ENCODE results near the gene KIF5C.

The KIF5C gene

DNA sequence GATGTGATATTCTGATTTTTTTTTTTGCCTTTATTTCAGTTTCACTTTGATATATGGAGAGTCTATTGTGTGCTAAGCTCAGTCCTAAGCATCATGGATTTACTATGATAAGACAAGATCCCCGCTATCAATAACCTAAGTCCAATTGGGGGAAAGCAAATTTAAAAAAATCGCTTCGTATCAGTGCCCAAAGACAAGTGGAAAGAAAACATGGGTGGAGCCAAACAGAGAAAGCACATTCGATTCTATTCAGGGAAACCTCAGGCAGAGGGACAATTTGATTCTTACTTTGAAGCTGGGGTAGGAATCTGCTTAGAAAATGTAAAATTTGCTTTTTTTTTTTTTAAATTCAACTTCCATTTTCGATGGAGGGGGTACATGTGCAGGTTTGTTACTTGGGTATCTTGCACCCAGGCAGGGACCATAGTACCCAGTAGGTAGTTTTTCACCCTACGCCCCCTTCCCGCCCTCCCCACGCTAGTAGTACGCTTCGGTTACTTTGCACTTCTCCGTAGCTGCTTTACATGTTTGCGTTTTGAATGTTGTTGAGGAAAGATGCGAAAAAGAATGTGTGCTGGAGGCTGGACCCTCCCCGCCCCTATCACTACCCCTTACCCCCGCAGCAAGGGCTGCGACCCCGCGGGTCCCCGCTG, 12.4 kb downstream of the KIF5C start:
- in situ Hi-C loops (cut with MboI; ENCODE audit: low sequenced_read_pairs): no loop called here

DNA sequence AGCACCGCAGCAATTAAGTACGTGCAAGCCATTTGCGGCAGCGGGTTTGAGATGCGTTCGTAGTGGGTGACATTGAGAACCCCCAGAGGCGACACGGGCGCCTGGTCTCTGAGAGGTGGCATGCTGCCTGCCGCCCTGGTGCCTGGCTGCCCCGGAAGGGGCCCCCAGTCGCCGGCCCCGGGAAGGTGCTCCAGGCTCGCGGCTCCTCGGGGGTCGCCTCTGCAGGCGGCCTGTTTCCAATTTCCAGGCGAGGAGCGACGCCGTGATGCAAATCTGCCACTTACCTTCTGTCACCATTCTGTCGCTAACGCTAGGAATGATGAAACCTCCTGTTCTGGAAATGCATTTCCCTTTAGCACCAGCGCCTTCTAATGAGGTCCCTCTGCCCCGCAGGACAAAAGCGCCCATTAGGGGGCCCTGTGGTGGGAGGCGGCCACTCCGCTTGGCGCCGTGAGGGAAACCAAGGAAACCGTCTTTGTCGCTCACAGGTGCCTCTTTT, 13.0 kb downstream of the KIF5C start:
- in situ Hi-C loops (cut with MboI; ENCODE audit: low sequenced_read_pairs): no loop called here

DNA sequence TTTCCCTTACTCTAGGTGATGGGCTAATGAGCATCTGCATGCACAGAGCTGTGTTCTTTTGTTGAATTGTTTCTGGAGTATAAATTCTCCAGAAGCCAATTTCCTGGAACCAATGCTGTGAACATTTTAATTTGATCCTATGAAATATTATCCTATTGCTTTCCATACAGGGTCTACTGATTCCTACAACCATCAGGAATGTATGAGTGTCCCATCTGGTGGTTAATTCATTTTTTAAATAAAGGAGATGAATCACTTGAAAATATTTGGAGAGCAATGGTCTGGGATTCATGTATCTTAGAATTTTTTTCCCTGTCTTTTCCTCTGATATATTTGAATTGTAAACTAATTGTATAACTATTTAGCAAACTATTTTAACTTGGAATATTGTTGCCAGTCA, 14.0 kb downstream of the KIF5C start:
- in situ Hi-C loops (cut with MboI; ENCODE audit: low sequenced_read_pairs): no loop called here

GRCh38 chr2:148893906-148894305, 18.9 kb downstream of the KIF5C start:
- in situ Hi-C loops (cut with MboI; ENCODE audit: low sequenced_read_pairs): no loop called here

DNA sequence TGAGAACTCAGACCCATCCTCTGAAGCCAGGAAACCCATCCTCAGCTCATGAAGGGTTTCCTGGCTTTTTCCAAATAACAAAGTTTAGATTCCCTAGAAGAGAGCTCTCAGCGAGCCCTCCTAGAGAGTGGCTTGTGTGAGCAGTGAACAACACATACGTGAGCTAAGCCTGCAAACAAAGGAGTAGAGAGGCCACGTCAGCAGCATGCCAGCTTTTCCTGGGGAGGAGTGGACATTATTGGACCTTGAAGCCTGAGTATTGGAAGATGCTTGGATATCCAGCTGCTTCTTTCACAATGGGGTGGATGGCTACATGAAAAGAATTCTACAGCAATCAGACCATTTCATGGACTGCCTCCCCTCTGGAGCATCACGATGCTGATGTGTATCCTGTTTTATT, 21.1 kb downstream of the KIF5C start:
- in situ Hi-C loops (cut with MboI; ENCODE audit: low sequenced_read_pairs): no loop called here

- in situ Hi-C loops (cut with MboI; ENCODE audit: low sequenced_read_pairs): no loop called here
These were observed 24.8 kb downstream of the KIF5C start for GRCh38 chr2:148899638-148900318.

- in situ Hi-C loops (cut with MboI; ENCODE audit: low sequenced_read_pairs): no loop called here
These were observed 25.4 kb downstream of the KIF5C start for GRCh38 chr2:148900350-148900837.

GRCh38 chr2:148901142-148901541, 26.1 kb downstream of the KIF5C start:
- in situ Hi-C loops (cut with MboI; ENCODE audit: low sequenced_read_pairs): no loop called here

GRCh38 chr2:148902798-148903197, 27.8 kb downstream of the KIF5C start:
- in situ Hi-C loops (cut with MboI; ENCODE audit: low sequenced_read_pairs): no loop called here

- in situ Hi-C loops (cut with MboI; ENCODE audit: low sequenced_read_pairs): no loop called here
These were observed 28.3 kb downstream of the KIF5C start for GRCh38 chr2:148903294-148903693.

- in situ Hi-C loops (cut with MboI; ENCODE audit: low sequenced_read_pairs): no loop called here
These were observed 29.0 kb downstream of the KIF5C start for GRCh38 chr2:148903979-148904378.

- in situ Hi-C loops (cut with MboI; ENCODE audit: low sequenced_read_pairs): no loop called here
These were observed 31.1 kb downstream of the KIF5C start for GRCh38 chr2:148906124-148906523.

- in situ Hi-C loops (cut with MboI; ENCODE audit: low sequenced_read_pairs): no loop called here
These were observed 32.2 kb downstream of the KIF5C start for GRCh38 chr2:148907085-148907785.

- in situ Hi-C loops (cut with MboI; ENCODE audit: low sequenced_read_pairs): no loop called here
These were observed 34.1 kb downstream of the KIF5C start for GRCh38 chr2:148909114-148909513.

GRCh38 chr2:148913061-148913460, 38.0 kb downstream of the KIF5C start:
- in situ Hi-C loops (cut with MboI; ENCODE audit: low sequenced_read_pairs): no loop called here

GRCh38 chr2:148913492-148913891, 38.5 kb downstream of the KIF5C start:
- in situ Hi-C loops (cut with MboI; ENCODE audit: low sequenced_read_pairs): no loop called here

DNA sequence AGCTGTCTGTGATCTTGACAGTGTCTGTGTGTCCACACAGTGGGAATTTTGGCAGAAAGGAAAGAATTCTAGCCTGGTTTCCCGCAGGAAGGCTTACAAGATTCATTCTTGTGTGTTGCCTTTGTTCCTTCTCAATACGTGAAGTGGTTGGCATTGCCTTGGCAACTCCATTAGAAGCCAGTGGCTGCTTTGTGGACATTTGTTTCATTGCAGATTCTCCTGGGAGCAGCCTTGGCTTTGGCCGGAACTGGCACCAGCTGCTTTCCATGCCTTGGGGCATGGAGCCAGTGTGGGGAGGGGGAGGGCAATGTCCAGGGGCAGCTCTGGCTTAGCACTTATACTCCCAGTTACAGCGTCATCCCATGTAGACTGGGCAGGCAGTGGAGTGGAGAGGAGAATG, 39.4 kb downstream of the KIF5C start:
- in situ Hi-C loops (cut with MboI; ENCODE audit: low sequenced_read_pairs): no loop called here

DNA sequence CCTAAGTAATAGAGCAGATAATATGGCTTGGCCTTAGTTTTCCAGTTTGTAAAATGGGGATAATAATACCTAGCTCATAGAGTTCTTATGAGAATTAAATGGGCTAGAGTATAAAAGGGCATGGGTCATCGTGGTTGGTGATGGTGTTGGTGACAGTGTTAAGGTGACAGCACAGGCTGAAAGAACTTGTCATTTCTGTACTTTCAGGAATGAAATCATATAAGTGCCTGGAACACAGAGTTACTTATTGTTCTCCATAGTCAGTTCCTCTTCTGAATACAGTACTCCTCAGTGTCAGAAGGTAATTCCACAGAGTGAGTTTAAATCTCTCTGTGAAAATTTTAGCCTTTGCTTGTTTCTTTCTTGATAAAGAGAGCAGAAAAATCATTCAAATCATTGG, 42.4 kb downstream of the KIF5C start:
- in situ Hi-C loops (cut with MboI; ENCODE audit: low sequenced_read_pairs): no loop called here

GRCh38 chr2:148918554-148918953, 43.5 kb downstream of the KIF5C start:
- in situ Hi-C loops (cut with MboI; ENCODE audit: low sequenced_read_pairs): no loop called here

DNA sequence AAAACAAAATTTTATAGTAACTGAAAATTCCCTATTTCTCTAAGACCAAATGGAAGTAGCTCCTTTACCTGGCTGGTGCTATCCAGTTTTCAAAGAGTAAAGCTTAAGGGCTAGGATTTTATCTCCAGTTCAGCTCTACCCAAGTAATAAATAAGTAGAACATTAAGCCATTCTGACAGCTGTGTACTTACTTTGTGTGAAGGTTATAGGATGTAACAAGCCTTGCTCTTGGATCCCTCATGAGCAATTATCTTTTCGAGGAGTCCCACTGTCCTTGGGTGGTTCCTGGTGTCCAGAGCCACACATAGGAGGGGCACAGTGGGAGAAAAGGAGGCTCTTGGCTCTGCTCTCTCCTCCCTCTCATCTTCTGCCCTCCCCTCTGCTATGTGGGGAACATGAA, 45.5 kb downstream of the KIF5C start:
- in situ Hi-C loops (cut with MboI; ENCODE audit: low sequenced_read_pairs): no loop called here

DNA sequence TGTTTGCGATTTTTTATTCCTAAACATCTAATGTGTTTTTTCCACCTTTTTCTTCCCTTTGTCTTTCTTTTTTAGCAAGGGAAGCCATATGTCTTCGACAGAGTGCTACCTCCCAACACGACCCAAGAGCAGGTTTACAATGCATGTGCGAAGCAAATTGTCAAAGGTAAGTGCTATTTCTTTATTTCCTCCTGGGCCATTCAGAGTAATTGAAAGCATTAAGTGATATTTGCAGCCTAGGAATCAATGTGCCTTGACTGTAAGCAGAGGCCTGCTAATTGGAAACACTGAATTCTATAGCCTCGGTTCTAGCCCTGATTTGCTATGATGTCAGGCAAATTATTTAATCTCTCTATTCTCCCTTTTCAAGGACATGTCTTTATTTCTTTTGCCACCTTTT, 47.0 kb downstream of the KIF5C start:
- in situ Hi-C loops (cut with MboI; ENCODE audit: low sequenced_read_pairs): no loop called here

Measured in HL-60/S4 treated with phorbol 12-myristate 13-acetate at 8.2 ng/mL for 4 days and 3 days (cell line).